Vagina (tissue), 2 donors: ENCODE data around the gene LHPP. TPM values are rescaled to one million over a fixed set of nuclear protein-coding genes. Genes with fewer than 3 reads are reported as not detected.

Experiments used
- DNase-seq, 2 donors: peaks; one replicate each; pipeline ENCODE4 v3.0.0-alpha.2; 2017; ENCODE audit errors: extremely low spot score in 2 of 2
- H3K27ac ChIP-seq: fragments of 200-600 bp; sonication (generic); one replicate; pipeline ENCODE4 v1.5.1; 2019
- H3K27me3 ChIP-seq: fragments of 200-600 bp; sonication (generic); one replicate; pipeline ENCODE4 v1.5.1; 2019
- H3K36me3 ChIP-seq, 2 donors: fragments of 200-600 bp; sonication (generic); one replicate each; pipeline ENCODE4 v1.5.1; 2017 to 2019
- H3K4me1 ChIP-seq: fragments of 200-600 bp; sonication (generic); one replicate; pipeline ENCODE4 v1.5.1; 2019
- H3K4me3 ChIP-seq, 2 donors: fragments of 200-600 bp; sonication (generic); 1 replicate in 1 of 2; 2 replicates in 1 of 2; pipeline ENCODE4 v1.5.1; 2016 to 2019
- H3K9me3 ChIP-seq: fragments of 200-600 bp; sonication (generic); one replicate; pipeline ENCODE4 v1.5.1; 2019
- POLR2A ChIP-seq, 2 donors: fragments of 450-650 bp; IDR thresholded peaks; one replicate each; pipeline ENCODE4 v1.6.1; 2017; ENCODE audit warnings: antibody characterized with exemption in 2 of 2, mild to moderate bottlenecking in 2 of 2, moderate library complexity in 2 of 2
- POLR2AphosphoS5 ChIP-seq, 2 donors: sonication (generic); formaldehyde crosslinking; IDR thresholded peaks; one replicate each; pipeline ENCODE4 v1.9.0; 2017; ENCODE audit warnings: antibody characterized with exemption in 2 of 2, mild to moderate bottlenecking in 2 of 2, low read depth in 1 of 2; ENCODE audit not compliant: insufficient read depth in 1 of 2
- intact Hi-C: fragments of 100-400 bp; cut with DNase I; formaldehyde crosslinking; loops from one replicate; pipeline ENCODE4 v1.15.1; 2023
- total RNA-seq: library from RNA; depleted of rRNA; stranded (reverse); fragments of >200 nt; gene quantifications from one replicate; pipeline ENCODE4 v1.2.3, GENCODE V29; 2016
- TF ChIP-seq, protein P1 (sequence below), 3 experiments: fragments of 450-650 bp in 2 of 3; fragments of 200-600 bp in 1 of 3; sonication (generic) in 1 of 3; IDR thresholded peaks; one replicate each; pipeline ENCODE4 v1.5.1; 2017 to 2019; ENCODE audit warnings: antibody characterized with exemption in 3 of 3, mild to moderate bottlenecking in 2 of 3, moderate library complexity in 2 of 3

LHPP gene
- total RNA-seq, 1 donor from 2014 or later = 20.1 TPM

DNA sequence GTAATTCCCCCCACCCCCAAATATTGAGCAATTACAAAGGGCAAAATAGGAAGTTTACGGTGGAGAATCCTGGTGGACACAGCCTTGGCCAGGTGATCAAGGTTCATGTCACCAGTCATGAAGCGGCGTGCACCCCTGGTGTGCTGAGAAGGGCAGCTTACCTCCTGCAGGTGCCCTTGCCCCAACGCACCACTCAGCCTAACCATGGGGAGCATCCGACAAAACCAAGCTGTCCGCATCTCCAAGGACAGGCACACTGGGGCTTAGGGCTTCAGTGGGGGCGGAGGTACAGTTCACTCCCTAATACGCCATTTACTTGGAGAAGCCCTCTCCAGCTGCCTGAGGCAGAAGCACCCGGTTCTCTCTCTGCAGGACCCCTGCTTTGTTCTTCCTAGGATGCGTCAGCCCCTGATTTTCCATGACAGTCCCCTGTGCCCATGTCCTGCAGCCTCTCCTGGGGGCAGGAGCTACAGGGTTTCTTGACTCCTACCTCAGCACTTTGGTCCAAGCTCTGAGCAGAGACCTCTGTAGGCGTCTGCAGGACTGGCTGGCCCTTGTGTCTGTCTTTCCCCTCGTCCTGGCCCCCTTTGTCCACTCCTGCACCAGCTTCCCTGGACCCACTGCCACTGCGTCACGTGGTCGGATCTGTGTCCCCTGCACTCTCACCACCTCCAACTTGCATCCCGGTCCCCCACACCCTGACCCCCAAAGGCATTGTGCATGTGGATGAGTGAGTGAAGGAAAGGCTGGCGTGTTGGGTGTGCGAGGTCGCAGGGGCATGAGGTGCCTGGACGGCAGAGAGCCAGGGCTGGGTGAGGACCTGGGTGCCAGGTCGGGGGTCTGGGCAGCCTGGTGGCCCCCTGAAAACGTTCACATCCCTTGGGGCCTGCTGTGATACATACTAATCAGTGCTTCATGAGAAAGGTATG is 113.7 kb downstream of the LHPP start:
- no peak for DNase-seq
- no peaks in the 10 kb centered on the region for H3K9me3 ChIP-seq
- no peak overlapping the region for H3K27ac ChIP-seq
- TF ChIP-seq POLR2AphosphoS5 (IDR thresholded peaks at IDR 0.05; ENCODE audit: insufficient read depth in 1 of 2, low read depth in 1 of 2) = no peak
- no peak for TF ChIP-seq POLR2A (IDR thresholded peaks at IDR 0.05)
- TF ChIP-seq, protein P1, sequence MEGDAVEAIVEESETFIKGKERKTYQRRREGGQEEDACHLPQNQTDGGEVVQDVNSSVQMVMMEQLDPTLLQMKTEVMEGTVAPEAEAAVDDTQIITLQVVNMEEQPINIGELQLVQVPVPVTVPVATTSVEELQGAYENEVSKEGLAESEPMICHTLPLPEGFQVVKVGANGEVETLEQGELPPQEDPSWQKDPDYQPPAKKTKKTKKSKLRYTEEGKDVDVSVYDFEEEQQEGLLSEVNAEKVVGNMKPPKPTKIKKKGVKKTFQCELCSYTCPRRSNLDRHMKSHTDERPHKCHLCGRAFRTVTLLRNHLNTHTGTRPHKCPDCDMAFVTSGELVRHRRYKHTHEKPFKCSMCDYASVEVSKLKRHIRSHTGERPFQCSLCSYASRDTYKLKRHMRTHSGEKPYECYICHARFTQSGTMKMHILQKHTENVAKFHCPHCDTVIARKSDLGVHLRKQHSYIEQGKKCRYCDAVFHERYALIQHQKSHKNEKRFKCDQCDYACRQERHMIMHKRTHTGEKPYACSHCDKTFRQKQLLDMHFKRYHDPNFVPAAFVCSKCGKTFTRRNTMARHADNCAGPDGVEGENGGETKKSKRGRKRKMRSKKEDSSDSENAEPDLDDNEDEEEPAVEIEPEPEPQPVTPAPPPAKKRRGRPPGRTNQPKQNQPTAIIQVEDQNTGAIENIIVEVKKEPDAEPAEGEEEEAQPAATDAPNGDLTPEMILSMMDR (IDR thresholded peaks at IDR 0.05) = no peak
- no peaks in the 10 kb centered on the region for H3K36me3 ChIP-seq
- peaks cover 10% of the 10 kb centered on the region for H3K4me1 ChIP-seq
- H3K4me3 ChIP-seq = no peak overlapping the region
- H3K27me3 ChIP-seq = no peaks in the 10 kb centered on the region
- intact Hi-C loops = no loop called here

DNA sequence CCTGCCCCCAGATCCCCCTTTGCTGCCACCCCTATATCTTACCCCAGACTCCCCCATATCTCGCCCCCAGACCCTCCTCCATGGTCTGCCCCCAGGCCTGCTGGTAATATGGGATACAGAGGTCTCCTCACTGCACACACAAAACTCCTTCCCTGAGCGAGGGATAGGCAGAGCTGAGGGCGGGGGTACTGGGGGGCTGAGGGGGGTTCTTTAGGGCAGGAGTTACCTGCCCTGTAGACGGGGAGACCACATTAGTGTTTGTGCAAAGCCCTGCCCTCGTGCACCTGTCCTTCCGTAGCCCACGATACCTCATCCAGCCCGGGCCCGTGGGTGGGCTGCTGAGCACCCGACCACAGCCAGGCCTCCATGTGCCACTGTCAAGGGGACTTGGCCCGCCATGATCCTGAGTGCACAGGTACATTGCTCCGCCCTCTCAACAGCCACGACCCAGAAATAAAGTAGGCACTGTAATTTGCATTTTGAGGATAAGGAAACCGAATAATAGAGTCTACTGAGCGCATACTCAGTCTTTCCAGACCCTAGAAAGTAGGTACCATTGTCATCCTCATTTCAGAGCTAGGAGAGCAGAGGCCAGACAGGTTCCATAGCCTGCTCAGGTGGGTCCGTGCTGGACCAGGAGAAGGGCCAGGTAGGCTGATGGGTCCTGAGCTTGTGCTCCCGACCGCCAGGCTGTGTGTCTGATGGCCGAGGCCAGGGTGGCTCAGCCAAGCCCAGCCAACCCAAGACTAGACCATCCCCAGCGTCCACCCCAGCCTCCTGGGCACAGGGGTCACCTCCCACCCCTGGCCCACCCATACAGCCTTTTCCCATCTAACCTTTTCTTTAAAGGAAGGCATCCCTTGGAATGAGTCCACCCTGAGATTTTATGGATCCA is 115.2 kb downstream of the LHPP start:
- Histone ChIP-seq H3K36me3 (no peaks in the 10 kb centered on the region), H3K4me1 (peaks cover 10% of the 10 kb centered on the region), H3K27ac (no peak overlapping the region), H3K9me3 (no peaks in the 10 kb centered on the region), H3K27me3 (no peaks in the 10 kb centered on the region), H3K4me3 (no peak overlapping the region)
- TF ChIP-seq, protein P1 (IDR thresholded peaks at IDR 0.05) = no peak
- TF ChIP-seq POLR2AphosphoS5 (IDR thresholded peaks at IDR 0.05; ENCODE audit: insufficient read depth in 1 of 2, low read depth in 1 of 2) (no peak), POLR2A (IDR thresholded peaks at IDR 0.05) (no peak)
- intact Hi-C loops = no loop called here
- no peak for DNase-seq

DNA sequence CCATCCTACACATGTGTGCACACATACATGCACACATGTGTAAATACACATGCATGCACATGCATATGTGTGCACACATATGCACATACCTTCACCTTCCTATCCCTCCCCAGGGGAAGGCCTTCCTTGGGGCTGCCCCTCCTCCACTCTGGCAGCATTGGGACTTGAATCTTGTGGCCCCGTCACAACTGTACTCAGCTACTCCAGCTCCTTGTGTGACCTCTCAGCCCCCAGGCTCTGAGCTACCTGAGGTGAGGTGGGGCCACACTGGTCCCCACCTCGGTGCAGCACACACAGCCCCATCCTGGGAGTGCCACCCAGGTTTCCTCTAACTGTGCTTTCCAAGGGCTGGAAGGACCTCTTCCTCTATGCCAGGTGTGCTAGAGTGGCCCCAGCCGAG is 116.0 kb downstream of the LHPP start:
- H3K4me1 ChIP-seq = peaks cover 10% of the 10 kb centered on the region
- H3K9me3 ChIP-seq = no peaks in the 10 kb centered on the region
- H3K27ac ChIP-seq = no peak overlapping the region
- TF ChIP-seq POLR2A (IDR thresholded peaks at IDR 0.05) (no peak), POLR2AphosphoS5 (IDR thresholded peaks at IDR 0.05; ENCODE audit: insufficient read depth in 1 of 2, low read depth in 1 of 2) (no peak)
- TF ChIP-seq, protein P1 (IDR thresholded peaks at IDR 0.05) = no peak
- H3K4me3 ChIP-seq = no peak overlapping the region
- intact Hi-C loops = no loop called here
- H3K36me3 ChIP-seq = no peaks in the 10 kb centered on the region
- DNase-seq = no peak
- no peaks in the 10 kb centered on the region for H3K27me3 ChIP-seq

- Histone ChIP-seq H3K27ac (no peak overlapping the region), H3K9me3 (no peaks in the 10 kb centered on the region), H3K36me3 (no peaks in the 10 kb centered on the region), H3K4me1 (peaks cover 10% of the 10 kb centered on the region), H3K4me3 (no peak overlapping the region), H3K27me3 (no peaks in the 10 kb centered on the region)
- TF ChIP-seq, protein P1 (IDR thresholded peaks at IDR 0.05) = no peak
- TF ChIP-seq POLR2A (IDR thresholded peaks at IDR 0.05) (no peak), POLR2AphosphoS5 (IDR thresholded peaks at IDR 0.05; ENCODE audit: insufficient read depth in 1 of 2, low read depth in 1 of 2) (no peak)
- intact Hi-C loops = no loop called here
- no peak for DNase-seq
These were observed 116.8 kb downstream of the LHPP start for GRCh38 chr10:124578231-124579010.
